Measurements from ENCODE around the gene CYP27C1.

DNA sequence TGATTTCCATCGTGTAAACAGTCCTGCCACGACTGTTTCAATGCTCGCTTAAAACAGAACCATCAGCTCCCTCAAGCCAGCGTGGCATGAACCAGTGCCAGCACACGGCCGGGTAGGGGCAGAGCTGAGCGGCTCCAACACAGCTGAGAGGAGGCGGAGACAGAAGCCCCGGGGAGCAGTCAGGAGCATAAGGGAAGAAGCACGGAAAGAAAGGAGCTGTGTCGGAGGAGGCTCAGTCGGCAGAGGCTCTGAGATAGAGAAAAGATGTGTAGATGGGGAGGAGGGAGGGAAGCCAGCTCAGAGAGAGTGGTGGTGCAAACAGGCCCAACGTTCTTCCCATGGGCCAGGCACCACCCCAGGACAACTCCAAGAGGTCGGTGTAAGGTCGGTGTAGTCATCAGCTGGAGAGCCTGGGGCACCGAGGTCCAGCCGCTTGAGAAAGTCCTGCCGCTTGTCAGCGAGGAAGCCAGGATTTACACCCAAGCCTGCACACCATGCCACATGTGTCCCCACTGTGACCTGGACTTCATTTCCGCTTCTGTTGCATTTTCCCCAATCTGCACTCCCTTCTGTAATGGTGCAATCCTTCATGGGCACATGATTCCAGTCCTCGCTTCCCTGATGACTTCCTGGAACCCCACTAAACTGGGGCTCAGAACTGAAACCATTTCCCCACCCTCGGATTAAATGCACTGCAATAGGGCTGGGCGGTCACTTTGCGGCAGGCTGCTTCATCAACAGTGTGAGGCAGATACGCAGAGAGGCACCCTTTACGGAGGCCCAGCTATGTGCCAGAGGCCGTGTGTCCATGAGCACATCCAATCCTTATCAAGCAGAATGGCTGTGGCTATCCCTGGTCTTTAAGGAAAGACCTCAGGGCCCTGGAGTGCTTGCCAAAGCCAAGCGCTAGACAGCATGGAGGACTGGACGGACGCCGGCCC, 43.5 kb downstream of the CYP27C1 start:
- TF ChIP-seq, protein P1, sequence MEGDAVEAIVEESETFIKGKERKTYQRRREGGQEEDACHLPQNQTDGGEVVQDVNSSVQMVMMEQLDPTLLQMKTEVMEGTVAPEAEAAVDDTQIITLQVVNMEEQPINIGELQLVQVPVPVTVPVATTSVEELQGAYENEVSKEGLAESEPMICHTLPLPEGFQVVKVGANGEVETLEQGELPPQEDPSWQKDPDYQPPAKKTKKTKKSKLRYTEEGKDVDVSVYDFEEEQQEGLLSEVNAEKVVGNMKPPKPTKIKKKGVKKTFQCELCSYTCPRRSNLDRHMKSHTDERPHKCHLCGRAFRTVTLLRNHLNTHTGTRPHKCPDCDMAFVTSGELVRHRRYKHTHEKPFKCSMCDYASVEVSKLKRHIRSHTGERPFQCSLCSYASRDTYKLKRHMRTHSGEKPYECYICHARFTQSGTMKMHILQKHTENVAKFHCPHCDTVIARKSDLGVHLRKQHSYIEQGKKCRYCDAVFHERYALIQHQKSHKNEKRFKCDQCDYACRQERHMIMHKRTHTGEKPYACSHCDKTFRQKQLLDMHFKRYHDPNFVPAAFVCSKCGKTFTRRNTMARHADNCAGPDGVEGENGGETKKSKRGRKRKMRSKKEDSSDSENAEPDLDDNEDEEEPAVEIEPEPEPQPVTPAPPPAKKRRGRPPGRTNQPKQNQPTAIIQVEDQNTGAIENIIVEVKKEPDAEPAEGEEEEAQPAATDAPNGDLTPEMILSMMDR (IDR thresholded peaks at IDR 0.05 in 4 of 5, conservative IDR thresholded peaks at IDR 0.05 in 1 of 5) = no peak
- TF ChIP-seq POLR2A (IDR thresholded peaks at IDR 0.05) = no peak
